DMS79 (cell line): ENCODE results near the gene OVAAL.
"Not testable (repeated sequence)": the region's sequence is repeated elsewhere in the genome, so short reads cannot be mapped to it uniquely, and the experiment has no call there.

ENCODE experiments used
- DNase-seq: peaks from one replicate; lab custom pipeline; 2025; lab: John Stamatoyannopoulos, UW

Gene OVAAL

DNA sequence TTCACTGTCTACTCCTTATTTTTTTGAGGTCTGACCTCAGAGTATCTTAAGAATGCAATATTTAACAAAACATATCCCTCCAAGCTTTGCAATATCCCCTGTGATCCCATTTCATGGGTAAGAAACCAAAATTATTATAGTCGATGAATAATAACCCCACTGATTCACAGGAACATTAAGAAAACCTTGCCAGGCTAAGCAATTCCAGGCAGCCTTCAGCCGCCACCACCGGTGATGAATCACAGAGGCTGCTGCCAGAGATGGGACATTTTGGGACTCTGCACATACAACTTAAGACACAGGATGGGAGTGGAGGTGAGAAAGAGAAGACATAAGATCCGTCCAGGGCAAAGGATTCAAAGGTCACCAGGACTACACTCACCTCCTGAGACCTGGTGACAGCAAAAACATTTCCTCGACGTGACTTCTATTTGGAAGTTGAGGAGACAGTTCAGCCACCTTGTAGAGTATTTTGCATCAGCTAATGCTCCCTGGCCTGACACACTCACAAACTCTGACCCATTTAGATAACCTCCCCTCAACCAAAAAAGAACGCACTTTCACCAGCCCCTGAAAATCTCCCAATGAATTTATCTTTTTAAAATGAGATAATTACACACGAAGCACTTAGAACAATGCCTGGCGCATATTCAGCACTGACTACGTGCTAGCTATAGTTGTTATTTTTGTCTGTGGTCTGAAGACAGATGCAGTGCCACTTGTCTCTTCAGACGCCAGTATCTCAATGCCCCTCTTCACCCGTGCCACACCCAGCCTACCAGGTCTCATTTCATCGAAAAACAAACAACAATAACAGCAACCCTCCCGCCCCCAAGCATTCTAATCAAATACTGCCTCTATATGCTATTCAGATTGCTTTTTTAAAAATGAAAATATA, 17.8 kb upstream of the OVAAL start:
- DNase-seq, result peak; percentile 14

DNA sequence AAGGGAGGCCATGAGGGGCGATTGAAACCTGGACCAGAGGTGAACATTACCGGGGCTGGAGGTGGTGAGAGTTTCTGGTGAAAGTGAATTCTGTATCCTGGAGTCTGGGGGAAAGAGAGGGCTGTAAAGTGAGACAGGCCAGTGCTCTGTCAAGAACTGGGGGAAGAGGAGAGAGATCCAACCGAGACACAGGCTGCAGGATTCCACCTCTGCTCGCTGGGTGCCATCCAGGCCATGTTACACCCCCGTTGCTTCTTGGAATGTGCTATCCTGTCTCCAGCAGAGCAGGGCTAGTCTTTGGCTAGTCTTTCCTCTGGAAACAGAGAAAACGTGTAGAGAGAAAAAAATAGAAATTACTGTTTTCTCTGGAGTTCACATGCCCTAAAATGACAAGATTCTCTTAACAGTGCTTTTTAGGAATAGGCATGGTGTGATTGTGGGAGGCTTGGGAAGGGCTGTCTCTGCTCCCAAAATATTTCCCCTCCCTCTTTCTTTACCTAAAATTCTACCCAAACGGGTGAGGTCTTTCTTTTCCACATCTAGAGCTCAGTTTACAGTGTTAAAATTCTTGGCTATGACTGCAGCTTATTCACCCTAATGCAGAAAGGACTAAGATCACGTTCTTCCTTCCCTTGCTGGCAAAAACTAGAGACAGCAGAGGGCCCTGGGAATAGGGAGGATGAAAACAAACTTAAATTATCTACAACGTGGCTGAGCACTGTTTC, 16.5 kb upstream of the OVAAL start:
- DNase-seq, result no peak

GRCh38 chr1:180542838-180543145, 16.0 kb upstream of the OVAAL start:
- no peak for DNase-seq

DNA sequence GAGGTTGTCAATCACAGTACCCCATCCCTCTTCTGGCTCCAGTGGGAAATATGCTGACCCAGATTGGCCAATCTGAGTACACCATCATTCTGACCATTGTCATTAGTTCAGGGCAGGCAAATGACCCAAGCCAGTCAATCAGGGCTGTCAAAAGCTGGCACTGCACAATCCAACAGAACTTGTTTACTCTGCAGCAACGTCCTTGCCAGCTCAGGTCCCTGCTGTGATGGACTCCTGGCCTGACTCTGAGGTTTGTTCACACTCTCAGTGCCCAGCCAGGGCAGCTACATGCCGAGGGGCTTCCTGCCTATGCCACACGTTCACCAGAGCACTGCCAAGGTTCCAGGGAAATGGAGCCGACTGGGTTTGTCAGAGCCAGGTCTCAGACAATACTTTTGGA, 14.7 kb upstream of the OVAAL start:
- no peak for DNase-seq

- no peak for DNase-seq
These were observed 12.8 kb upstream of the OVAAL start for GRCh38 chr1:180545991-180546390.

GRCh38 chr1:180548686-180549317, 10.0 kb upstream of the OVAAL start:
- peak; percentile 91 for DNase-seq

DNA sequence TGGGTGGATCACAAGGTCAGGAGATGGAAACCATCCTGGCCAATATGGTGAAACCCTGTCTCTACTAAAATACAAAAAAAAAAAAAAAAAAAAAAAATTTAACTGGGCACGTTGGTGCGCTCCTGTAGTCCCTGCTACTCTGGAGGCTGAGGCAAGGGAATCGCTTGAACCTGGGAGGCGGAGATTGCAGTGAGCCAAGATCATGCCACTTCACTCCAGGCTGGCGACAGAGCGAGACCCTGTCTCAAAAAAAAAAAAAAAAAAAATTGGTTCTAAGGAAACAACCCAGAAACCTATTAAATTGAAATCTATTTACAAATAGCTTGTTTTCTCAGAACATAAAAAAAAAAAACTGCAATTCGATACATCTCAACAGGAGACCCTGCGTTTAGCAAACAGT, 9.0 kb upstream of the OVAAL start:
- DNase-seq, result peak; percentile 31

- no peak for DNase-seq
These were observed 8.5 kb upstream of the OVAAL start for GRCh38 chr1:180550241-180550640.

GRCh38 chr1:180551997-180552396, 6.8 kb upstream of the OVAAL start:
- no peak for DNase-seq

- DNase-seq, result not testable (repeated sequence)
These were observed 5.7 kb upstream of the OVAAL start for GRCh38 chr1:180553046-180553445.

- no peak for DNase-seq
These were observed 3.4 kb upstream of the OVAAL start for GRCh38 chr1:180555411-180555810.

GRCh38 chr1:180560200-180560867, 1.6 kb downstream of the OVAAL start:
- DNase-seq, result no peak

- DNase-seq, result no peak
These were observed 2.3 kb downstream of the OVAAL start for GRCh38 chr1:180560868-180561600.

DNA sequence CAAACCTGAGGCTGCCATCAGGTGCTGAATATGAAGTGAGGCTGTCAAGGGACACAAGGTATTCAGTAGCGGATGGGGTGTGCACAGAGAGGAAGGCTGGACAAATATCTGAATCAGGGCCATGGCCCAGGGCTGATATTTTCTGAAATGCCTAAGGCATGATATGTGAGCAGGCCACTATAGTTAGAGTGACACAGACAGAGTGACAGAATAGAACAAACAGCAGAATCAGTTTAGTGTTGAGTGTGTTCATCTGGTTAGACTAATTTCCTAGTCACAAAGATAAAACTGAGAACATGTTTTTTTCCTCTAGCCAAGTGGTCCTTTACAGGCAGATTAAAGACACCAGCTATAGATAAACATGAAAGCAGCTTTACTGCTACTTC, 3.9 kb downstream of the OVAAL start:
- no peak for DNase-seq

DNA sequence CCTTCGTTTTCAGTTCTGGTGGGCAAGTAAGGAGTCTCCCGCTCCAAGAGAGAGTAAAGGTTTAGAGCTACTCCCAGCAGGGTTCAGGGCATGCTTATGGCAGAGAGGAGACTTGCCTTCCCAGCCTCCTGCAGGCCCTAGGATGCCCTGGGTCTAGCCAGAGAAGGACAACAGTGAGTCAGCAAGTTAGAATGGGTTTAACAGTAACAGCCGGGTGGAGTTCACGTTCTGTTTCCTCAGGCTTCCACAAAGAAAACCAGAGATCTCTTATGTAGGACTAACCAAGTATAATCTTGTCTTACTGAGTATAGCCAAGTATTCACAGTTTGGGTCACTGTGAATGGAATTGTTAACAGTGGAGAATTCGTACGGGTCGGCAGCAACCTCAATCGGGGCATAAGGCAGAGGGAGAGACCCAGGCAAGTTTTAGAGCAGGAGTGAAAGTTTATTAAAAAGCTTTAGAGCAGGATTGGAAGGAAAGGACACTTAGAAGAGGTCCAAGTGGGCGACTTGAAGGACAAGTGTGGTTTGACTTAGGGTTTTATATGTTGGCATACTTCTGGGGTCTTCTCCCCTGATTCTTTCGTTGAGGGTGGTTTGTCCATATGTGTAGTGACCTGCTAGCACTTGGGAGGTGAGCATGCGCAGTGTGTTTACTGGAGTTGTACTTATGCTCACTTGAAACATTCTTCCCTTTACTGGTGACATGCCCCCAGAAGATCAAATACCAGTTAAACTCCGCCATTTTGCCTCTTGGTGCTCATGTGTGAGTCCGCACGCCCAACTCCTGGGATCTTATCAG, 4.5 kb downstream of the OVAAL start:
- no peak for DNase-seq

DNA sequence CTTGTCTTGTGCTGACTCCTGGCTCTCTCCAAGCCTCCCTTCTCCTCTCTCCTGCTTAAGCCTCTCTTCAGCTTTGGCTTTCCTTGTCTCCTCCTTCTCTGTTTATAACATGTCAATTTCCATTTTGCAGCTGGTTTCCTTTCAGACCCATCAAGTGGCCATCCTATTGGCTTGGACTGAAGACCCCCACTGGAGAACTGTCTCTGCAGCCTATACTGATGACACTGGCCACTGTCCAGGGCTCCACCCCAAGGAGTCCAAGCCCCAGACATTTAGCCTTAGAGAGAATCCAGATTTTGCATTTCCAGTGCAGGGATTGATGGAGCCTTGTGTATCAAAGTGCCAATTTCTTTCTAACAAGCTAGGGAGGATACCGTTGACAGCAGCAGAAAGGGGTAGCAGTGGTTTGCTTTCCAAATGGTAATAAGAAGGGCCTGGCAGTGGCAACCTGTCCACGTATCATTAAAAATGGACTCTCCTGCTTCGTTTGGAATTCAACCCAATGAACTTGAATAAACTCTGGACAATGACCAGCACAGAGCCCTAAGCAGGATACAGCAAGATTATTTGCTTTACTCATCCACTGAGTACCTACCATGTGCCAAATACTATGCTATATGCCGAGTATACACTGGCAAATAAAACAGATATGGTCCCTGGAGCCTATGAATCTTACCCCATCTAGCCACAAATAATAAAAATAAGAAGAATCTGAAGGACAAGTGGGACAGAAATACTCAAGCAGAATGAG, 6.5 kb downstream of the OVAAL start:
- no peak for DNase-seq

GRCh38 chr1:180566026-180566425, 7.3 kb downstream of the OVAAL start:
- no peak for DNase-seq

DNA sequence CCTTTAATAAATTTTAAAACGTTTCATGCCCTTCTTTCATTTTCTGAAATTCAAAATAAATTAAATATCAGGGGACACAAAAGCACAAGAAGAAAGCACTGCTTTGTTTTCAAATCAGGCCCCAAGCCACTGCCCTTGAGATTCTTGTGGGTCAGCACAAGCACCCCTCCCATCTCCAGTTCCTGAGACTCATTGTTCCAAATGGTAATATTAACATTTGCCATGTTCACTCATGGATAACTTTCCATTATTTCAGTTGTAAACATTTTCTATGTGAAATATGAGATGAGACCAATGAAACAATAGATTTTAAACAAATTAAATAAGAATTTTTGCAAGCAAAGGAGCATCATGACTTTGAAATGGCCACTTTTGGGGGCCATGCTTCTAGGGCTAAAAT, 7.7 kb downstream of the OVAAL start:
- DNase-seq, result no peak

GRCh38 chr1:180567654-180568053, 8.9 kb downstream of the OVAAL start:
- no peak for DNase-seq

DNA sequence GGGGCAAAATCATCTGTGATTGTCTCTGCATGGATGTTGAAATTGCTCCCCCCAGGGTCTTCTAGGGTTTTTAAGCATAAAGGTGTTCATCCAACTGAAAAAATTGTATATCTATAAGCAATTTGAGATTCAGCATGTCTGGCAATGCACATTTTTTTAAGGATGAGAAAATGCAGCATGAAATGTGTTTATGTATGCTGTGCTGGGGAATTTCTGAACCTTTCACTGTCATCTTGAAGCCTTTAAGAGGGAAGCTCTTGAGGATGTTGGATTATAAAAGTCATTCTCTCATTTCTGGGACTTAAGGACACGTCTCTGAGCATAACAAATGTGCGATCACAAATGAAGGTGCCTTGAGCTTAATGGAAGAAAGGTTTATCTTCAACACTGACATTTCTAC, 9.4 kb downstream of the OVAAL start:
- no peak for DNase-seq
